BE2C (cell line): ENCODE results near the gene AVPI1.
A peak's percentile ranks its signal among the peaks of the same experiment; 100 is the strongest.

Experiments used
- DNase-seq: peaks from one replicate; pipeline ENCODE4 v3.0.0-alpha.2; 2020
- H3K27me3 ChIP-seq: fragments of 250-450 bp; sonication (Bioruptor Pico); 2 replicates; pipeline ENCODE4 v1.5.1; 2020; ENCODE audit warnings: mild to moderate bottlenecking
- H3K36me3 ChIP-seq: fragments of 250-450 bp; sonication (Bioruptor Pico); 2 replicates; pipeline ENCODE4 v1.5.1; 2020; ENCODE audit warnings: mild to moderate bottlenecking
- H3K4me1 ChIP-seq: fragments of 250-450 bp; sonication (Bioruptor Pico); 2 replicates; pipeline ENCODE4 v1.5.1; 2020
- H3K4me3 ChIP-seq: 2 replicates; pipeline ENCODE4 v1.5.1; 2011; ENCODE audit warnings: low read depth, low read length
- H3K9me3 ChIP-seq: fragments of 250-450 bp; sonication (Bioruptor Pico); 2 replicates; pipeline ENCODE4 v1.5.1; 2020
- CTCF ChIP-seq: IDR thresholded peaks from 2 replicates; pipeline ENCODE4 v1.5.1; 2012; ENCODE audit warnings: mild to moderate bottlenecking, low read depth, low read length

The AVPI1 gene

DNA sequence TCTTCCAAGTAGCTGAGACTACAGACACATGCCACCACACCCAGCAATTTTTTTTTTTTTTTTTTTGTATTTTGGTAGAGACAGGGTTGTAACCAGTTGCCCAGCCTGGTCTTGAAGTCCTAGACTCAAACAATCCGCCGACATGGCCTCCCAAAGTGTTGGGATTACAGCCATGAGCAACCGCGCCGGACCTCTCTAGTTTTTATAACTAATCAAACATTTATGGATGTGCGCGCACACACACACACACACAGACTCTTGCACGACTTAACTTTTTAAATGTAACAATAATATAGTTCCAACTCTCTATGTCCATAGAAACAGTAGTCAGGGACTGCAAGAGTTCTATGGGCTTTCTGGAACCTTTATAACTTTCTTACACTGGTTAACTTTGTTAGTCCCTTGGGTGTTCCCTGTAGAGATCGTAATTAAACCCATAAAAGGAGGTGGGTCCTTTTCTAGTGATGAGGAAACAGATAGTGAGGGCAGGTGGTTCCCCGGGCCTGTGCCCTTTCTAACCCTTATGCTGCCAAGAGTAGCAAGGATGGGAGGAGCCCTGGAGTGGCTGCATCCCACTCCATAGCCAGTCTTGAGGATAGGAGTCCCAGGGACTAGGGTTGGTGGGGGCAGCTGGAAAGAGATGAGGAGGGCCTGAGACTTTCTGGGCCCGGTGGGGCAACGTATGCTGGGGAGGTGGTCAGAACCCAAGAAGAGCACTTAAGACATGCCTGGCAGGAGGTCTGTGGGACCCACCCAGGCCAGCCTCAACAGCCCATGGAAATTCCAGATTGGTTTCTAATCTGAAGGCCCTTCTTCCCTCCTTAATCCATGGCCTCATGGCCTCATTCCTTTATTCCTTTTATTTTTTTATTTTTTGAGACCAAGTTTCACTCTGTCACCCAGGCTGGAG, 35.1 kb upstream of the AVPI1 start:
- H3K9me3 ChIP-seq, result no peaks in the 10 kb centered on the region
- no peak for DNase-seq

DNA sequence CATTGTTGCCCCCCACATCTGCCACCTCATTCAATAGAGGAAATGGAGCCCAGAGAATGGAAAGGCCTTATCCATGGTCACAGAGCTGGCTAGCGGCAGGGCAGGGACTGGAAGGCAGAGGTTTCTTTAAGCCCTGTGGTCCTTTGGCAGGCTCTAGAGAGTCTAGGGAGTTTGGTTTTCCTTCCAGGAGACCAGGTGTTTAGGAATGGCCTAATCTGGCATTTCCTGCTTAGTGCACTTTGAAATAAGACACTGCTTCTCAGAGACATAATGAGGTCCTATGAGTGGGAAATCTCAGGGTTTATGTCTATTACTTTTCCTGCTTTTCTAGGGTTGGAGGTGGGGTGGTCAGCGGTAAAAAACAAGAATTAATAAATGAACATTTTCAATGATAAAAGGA, 32.6 kb upstream of the AVPI1 start:
- TF ChIP-seq CTCF, result no peak
- peaks cover 25% of the 10 kb centered on the region for H3K4me1 ChIP-seq
- H3K9me3 ChIP-seq, result no peaks in the 10 kb centered on the region
- H3K27me3 ChIP-seq, result no peaks in the 10 kb centered on the region
- H3K36me3 ChIP-seq, result peaks cover 10% of the 10 kb centered on the region
- H3K4me3 ChIP-seq, result no peak overlapping the region
- DNase-seq, result no peak

More for the DNA sequence above, 35.1 kb upstream of the AVPI1 start:
- H3K27me3 ChIP-seq, result no peaks in the 10 kb centered on the region
- H3K36me3 ChIP-seq, result peaks cover 8% of the 10 kb centered on the region
- H3K4me3 ChIP-seq, result no peak overlapping the region
- peaks cover 22% of the 10 kb centered on the region for H3K4me1 ChIP-seq
- TF ChIP-seq CTCF, result no peak

DNA sequence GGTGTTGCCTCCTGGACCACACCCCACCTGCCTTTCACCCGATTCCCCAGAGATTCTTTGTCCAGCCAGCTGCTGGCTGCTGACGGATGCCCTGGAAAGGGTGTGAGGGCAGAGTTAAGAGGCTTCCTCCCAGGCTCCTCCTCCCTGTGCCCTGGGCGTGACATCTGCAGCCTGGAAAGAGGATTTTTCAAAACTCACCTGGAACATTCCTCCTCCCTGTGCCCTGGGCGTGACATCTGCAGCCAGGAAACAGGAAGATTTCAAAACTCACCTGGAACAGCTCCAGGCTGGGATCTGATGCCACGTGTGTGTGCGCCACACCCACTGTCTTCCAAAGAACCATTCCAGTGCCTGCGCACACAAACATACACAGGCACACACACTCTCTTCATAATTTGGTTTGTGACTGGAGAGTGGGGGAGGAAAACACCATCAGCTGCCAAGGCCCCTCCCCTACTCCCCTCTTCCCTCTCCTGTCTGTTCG, 31.7 kb upstream of the AVPI1 start:
- H3K27me3 ChIP-seq, result no peaks in the 10 kb centered on the region
- H3K9me3 ChIP-seq, result no peaks in the 10 kb centered on the region
- H3K4me1 ChIP-seq, result peaks cover 25% of the 10 kb centered on the region
- TF ChIP-seq CTCF, result no peak
- peak; percentile 68 for DNase-seq
- H3K36me3 ChIP-seq, result peaks cover 10% of the 10 kb centered on the region
- H3K4me3 ChIP-seq, result peak overlapping the region; percentile 19; the same call in 1 of the 2 replicates

DNA sequence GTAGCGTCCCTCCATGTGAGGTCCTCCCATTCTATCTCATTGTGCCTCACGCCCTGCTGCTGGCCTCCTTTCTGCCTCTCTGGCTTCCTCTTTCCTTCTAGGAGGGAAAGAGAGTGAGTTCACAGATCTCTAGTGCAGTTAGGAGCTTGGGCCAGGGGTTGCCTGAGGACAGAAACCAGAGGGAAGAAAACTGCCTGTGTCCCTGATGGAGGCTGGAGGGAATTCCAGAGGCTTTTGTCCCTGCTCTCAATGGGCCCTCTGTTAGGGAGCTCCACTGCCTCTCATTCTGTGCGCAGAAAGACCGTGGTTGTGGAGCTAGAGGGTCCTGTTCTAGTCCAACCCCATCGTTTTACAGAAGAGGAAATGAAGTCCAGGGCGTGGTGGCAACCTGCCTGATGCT, 31.1 kb upstream of the AVPI1 start:
- peaks cover 25% of the 10 kb centered on the region for H3K4me1 ChIP-seq
- DNase-seq, result peak; percentile 52
- peak overlapping the region; percentile 19; the same call in 1 of the 2 replicates for H3K4me3 ChIP-seq
- H3K9me3 ChIP-seq, result no peaks in the 10 kb centered on the region
- H3K36me3 ChIP-seq, result peaks cover 10% of the 10 kb centered on the region
- H3K27me3 ChIP-seq, result no peaks in the 10 kb centered on the region
- TF ChIP-seq CTCF, result no peak

DNA sequence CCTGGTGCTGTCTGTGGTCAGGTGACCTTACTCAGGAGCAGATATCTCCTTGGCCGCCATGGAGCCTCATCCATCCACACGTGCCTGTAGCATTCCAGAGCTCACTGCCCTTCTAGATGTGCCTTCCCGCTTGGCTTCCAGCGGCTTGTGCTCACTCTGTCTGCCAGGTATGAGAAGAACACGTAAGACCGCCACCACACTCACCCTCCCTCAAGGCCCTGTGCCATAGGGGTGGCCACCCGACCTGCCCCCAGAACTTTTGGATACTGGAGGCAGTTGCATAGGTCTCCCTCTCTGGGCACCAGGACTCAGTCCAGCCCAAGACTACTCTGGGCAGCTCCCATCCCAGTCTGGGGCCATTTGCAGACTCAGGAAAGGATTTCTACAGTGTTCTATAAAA, 30.6 kb upstream of the AVPI1 start:
- Histone ChIP-seq H3K27me3 (no peaks in the 10 kb centered on the region), H3K9me3 (no peaks in the 10 kb centered on the region), H3K36me3 (peaks cover 10% of the 10 kb centered on the region), H3K4me3 (no peak overlapping the region), H3K4me1 (peaks cover 29% of the 10 kb centered on the region)
- no peak for DNase-seq
- no peak for TF ChIP-seq CTCF
